ENCODE measurements around the gene SULF2.
A peak's percentile ranks its signal among the peaks of the same experiment; 100 is the strongest.

The SULF2 gene

DNA sequence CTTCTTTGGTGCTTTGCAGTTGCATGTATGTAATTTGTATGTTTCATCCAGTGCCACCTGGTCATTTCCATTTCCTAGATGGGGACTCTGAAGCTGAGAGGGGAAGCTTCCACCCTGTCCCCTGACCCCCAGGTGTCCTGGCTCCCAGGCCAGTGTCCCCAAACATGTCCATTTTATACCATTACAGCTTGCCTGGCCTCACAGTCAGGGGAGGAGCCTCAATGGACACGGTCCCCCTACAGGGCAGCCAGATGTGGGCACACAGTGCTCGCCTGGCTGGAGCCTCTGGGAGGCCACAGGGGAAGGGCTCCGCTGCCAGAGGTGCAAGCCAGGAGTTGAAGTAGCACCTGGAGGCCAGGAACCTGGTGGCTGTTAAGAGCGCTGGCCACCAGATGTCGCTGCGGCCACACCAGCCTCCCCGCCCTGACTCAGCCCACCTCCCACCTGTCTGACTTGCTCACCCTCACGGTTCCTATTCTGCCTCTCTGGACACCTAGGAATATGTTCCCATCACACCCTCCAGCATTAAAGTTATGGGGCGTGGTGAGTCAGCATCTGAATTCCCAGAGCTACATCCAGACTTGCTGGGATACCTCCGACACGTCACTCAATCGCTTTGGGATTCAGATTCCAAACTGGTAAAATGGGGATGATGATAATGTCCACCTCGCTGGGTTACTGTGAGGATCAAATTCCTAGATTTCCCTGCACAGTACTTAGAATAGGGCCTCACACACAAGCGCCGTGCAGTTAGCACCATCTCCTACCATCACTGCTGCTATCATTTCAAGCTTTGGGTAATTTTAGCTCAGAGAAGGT is 107.4 kb downstream of the SULF2 start:
- DNase-seq: peak; percentile 65

DNA sequence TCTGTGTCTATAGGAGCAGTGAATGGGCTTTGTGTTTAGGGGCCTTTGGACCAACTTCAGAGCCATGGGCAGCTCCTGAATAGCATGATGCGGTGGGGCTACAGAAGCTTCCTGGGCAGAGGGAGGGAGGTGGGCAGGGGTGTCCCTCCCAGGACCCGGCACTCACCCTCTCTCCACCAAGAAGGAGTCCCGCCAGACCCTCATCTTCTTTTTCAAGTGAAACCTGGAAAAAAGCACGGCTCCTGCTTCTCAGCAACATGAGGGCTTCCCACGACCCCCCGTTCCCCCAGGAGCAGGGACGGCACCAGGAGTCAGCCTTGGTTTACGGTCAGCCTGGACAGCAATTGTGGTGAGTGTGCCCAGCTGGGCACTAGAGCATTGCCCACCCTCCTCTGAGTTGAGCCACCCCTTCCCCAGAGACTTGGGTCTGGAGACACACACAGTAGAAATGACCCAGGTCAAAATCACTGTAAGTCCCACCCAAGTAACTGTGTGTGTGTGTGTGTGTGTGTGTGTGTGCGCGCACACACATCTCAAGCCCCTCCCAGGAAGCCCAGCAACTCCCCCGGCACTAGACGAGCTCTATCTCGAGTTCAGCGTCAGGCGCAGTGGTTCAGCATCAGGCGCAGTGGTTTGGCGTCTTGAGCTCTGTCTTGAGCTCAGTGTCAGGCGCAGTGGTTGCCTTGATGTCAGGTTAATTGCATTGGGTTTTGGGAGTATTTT is 108.2 kb downstream of the SULF2 start:
- no peak for DNase-seq

DNA sequence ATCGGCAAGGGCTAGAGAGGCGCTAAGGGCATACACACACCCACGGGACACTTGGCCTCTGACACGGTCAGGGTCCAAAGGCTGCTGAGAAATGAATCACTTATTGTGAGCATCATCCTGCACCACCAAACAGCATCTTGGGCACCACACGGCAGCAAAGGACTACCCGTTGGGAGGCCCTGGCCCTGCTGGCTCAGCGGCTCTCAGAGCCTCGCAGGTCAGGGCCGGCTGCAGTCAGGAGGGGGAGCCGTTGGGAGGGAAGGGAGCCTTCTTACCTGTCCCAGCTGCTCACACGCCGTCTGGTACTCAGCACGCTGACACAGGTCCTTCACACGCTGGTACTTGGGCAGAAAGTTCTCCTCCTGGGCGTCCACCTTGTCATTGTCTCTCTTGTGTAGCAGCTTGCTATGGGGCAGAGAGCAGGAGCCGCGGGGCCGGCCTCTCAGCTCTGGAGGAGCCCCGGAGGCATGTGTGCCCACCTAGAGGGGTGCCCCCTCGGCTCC is 109.0 kb downstream of the SULF2 start:
- DNase-seq: no peak

DNA sequence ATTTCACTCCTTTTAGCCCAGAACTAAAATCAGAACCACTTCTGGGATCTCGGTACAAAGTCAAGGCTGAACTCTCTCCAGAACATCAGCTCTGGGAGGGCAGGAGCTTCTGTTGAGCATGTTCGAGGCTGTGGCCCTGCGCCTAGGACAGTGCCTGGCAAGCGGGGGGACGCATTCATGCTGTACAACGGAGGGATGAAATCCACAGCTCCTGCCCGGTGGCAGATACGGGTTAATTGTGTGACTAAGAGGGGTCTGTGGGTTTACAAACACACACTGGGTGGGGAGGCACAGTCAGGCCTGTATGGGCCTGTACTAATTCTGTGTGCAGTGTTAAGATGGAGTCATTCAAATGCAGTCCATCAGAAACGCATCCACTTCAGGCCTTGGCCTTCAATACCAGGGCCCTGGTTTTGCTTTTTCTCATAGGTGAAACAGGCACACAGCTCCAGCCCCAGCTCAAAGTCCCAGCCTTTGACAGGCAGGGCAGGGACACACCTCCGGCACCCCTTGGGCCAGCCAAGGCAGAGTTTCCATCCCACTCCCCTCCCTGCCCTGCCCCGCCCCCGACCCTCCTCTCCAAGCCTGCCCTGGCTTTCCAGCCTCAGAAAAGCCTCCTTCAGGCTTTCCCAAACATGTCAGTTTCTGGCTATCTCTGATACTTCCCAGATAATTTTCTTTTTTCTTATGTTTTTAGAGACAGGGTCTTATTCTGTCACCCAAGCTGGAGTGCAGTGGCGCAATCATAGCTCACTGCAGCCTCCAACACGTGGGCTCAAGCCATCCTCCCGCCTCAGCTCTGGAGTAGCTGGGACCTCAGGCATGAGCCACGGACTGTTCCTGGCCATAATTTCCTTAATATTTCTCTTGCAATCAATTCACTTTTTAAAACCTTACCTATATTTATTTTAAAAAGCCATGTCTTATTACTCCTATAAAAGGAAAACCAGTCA is 109.8 kb downstream of the SULF2 start:
- DNase-seq: no peak

DNA sequence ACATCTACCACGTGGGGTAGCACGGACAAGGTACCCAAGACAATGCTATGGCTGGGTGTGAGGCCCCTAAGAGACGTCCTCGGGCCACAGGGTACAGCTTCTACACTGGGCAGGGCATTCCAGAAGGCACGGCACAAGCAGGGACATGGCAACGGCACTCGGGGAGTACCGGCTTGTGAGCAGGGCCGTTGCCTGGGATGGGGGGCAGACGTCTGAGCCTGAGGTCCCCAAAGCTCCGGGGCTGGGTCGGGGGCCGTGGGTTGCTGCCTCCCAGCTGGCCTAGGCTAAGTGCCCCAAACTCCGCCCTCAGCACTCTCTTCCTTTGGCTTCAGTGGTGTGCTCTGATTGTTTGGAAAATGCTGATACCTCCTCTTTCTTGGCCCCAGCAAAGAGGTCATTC is 110.6 kb downstream of the SULF2 start:
- no peak for DNase-seq

DNA sequence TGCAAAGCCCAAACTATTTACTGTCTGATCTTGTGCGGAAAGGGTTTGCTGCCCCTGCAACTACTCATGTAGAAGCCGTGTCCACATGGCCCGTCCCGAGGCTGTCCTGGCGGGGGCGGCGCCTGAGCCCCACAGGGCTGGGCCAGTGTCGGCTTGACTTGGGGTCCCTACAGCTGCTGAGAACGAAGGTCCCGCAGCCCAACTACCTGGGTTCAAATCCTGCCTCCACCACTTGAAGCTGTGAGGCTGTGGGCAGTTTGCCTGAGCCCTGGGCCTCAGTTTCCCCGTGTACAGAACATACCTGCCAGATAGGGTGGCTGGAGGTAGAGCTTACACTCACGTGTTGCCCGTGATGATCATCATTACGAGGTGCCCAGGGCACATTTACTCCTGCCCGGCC is 111.1 kb downstream of the SULF2 start:
- no peak for DNase-seq

DNA sequence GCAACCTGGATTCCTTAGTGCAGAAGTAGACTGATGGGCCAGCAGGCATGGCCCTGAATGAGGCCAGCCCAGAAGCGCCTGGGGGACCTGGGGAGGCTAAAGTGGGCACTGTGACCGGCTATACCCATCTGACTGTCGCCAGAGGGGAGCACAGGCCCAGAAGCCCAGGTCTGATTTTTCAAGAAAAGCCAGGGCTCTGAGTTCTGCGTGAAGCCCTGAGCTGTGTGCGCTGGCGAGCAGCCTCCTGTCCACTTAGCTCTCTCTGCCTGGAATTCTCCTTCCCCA is 111.7 kb downstream of the SULF2 start:
- no peak for DNase-seq

DNA sequence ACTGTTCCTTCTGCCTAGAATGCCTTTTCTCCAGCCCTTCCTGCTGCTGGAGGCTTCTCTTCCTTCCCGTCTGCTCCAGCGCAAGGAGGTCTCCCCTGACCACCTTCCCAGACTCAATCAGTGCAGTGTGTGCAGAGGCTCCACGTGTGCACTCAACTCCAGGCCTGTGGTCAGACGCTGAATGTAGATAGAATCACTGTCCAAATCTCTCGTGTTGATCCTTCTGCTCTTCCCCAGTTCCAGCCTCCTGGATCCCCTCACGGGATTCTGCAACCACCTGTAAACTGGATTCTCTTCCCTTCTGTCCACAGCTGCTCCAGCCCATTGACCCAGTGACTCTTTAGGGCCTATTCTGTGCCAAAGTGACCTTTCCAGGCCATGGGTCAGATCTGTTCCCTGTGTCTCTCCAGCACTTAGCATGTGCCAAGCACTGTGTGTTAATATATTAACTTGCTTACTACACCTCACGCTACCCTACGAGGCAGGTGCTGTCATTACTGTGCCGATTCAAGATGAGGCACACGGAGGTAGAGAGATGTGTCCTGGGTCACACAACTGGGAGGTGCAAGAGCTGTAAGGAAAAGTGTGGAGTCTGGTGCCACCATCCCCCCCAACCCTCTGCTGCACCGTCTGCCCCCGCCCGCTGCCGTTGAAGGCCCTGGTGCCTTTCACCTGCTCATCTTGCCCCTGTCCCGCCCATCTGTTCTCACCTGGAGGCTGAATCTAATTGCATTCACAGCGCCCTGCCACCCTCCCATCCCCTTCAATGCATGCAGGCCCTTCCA is 112.2 kb downstream of the SULF2 start:
- no peak for DNase-seq

DNA sequence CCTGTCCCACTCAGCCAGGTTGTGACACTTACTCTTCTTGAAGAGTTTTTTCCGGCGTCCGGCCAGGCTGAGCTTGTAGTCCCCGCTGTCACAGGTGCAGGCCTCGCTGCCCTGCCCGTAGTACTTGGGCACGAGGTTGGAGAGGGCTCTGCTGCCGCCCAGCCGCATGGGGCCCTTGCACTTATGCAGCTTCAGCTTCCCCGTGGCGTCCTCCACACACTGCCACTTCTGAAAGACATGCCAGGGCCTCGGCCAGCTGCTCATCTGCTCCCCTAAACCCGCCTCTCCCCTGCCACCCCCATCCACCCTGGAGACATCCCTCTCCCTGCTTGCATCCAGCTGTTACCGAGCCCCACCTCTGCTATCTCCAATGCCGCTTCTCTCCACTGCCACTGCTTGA is 113.1 kb downstream of the SULF2 start:
- DNase-seq: no peak

DNA sequence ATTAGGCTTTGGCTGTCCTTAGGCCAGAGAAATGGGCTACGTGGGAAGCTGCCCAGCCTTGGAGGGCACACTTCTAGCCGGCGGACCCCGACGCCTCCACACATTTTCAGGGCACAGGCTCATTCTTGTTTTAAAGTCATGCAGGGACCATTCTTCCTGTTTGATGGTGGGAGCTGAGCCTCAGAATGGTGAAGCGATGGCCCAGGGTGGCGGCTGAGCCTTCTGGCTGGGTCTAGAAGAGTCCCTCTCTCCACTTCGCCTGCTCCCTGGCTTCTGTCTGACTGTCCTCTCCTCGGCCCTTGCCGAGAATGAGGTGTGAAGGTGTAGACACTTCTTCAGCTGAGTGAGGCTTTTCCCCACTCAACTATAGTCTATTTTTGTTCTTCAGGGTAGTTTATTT is 114.4 kb downstream of the SULF2 start:
- DNase-seq: no peak

DNA sequence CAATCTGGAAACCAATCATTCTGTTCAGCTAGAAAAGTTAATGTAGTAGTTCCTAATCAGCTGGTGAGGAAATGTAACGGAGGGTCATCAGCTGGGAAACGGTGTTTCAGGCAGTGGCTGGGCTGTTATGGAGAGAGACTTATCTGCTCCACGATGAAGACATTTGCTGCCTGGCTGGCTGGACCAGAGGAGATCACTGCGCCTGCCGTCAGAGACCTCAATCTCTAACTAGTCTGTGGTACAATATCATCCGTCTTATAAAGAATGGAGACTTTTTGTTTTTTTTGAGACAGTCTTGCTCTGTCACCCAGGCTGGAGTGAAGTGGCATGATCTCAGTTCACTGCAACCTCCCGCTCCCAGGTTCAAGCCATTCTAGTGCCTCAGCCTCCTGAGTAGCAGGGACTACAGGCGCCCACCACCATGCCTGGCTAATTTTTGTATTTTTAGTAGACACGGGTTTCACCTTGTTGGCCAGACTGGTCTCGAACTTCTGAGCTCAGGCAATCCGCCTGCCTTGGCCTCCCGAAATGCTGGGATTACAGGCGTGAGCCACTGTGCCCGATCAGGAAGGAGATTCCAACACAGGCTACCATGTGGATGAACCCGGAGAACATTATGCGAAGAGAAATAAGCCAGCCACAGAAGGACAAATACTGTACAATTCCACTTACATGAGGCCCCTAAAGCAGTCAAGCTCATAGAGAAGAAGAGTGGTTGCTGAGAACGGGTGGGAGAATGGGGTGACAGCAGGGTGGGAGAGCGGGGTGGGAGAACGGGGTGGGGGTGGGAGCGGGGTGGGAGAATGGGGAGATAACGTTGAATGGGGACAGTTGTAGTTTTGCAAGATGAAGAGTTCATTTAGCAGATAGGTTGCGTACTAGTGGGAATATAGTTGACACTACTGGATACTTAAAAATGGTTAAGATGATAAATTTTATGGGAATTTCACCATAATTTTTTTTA is 115.1 kb downstream of the SULF2 start:
- DNase-seq: no peak

DNA sequence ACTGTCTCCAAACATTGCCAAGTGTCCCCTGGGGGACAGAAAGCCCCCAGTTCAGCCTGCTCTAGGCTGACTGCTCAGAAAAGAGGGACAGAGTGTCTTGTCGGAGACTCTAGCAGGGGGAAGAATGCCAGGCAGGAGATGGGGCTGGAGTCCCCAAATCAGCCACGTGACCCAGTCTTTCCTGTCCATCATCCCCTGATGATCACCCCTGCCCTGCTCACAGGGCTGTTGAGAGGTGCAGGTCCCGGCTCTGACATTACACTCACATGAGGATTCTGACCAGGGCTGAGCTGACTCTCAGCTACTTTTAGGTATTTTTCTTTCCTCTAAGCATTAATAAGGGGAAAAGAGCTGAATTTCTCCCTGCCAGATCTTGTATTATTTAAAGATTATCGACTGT is 115.8 kb downstream of the SULF2 start:
- no peak for DNase-seq

DNA sequence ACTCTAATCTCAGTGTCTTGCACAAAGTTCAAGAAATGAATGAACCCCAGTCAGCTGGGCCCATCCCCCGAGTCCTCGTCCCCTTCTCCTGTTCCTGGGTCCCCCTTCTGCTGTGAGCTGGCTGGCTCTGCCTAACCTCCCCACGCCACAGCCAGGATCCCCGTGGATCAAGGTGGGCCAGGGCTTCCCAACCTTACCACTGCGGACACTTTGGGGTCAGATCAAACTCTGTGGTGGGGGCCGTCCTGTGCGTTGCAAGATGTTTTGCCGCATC is 116.2 kb downstream of the SULF2 start:
- DNase-seq: no peak

DNA sequence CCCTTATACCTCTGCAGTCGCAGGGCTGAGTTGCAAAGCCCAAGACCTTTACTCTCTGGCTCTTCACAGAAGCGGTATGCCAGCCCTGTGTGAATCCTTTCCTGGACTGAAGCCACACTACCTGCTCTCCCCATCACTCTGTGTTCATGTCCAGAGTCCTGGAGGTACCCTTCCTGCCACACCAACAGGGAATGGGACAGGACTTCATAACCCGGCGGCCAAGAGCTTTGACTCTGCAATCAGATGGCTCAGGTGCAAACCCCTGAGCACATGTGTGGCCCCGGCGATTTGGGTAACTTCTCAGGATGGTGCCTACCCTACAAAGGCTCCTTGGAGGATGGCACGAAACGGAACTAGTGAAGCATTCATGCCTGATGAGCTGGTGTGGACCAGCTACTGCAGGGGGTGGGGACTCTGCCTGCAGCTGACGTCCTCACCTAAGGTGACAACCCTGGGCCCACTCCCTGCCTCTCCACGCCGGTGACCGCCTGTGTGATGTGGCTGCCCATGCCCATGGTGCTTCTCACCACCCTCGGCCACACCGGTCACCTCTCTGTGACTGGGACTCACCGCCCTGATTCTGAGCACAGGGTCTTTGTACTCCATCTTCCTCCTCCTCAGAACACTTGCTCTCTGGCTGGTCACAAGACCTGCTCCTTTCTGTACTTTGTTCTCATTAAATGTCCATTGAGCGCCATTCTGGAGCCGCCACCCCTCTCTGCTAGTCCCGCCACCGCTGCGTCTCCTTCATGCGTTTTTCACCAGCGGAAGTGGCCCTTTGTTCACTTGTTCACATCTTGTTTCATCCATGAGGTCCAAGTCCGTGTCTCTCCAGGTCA is 116.7 kb downstream of the SULF2 start:
- no peak for DNase-seq

DNA sequence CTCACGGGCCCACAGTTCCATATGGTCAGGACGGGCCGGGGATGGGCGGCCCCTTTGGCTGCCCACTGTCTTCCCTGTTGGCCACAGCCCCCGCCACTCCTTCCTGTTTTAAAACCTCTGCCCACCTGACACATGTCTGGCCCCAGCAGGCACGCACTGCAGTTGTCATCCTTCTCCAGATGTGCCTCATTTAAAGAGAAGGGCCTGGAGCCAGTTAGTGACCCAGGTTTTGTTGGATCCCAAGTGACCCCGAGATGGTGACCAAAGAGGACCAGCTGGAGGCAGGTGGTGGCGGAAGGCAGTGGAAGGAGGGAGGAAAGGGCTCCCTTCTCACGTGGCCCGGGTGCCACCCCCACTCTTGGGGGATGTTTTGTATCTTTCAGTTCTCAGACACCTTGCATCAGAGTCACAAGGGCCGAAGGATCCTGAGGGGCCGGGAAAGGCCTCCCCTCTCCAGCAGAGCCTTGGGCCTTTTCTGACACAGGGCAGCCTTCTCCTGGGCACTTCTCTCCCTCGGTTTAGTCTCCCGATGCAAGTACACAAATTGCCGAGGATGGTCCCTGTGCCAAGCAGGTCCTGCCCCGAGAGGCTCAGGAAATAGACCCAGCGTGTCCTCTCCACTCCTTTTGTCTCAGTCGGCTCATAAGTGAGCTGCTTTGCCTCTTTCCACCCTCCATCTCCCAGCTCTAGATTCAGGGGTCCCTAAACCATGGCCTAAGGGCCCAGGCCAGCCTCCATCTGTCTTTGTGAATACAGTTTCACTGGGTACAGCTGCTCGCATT is 117.6 kb downstream of the SULF2 start:
- DNase-seq: no peak

DNA sequence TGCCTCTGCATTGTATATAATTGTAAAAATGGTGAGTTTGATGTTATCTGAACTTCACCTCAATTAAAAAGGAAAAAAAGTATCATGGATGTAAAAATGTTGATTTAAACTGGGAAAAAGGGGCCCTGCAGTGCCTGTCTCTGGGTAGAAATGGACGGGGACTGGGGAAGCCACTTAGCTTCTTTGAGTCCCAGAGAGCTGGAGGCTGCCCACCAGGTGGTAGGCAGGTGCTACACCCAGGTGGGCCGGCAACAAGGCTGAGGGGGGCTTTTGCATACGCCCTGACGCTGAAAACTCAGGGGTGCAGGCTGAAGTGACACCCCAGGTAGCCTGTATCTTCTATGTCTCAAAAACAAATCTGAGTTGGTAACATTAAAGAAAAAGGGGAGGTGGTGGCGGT is 118.2 kb downstream of the SULF2 start:
- no peak for DNase-seq

DNA sequence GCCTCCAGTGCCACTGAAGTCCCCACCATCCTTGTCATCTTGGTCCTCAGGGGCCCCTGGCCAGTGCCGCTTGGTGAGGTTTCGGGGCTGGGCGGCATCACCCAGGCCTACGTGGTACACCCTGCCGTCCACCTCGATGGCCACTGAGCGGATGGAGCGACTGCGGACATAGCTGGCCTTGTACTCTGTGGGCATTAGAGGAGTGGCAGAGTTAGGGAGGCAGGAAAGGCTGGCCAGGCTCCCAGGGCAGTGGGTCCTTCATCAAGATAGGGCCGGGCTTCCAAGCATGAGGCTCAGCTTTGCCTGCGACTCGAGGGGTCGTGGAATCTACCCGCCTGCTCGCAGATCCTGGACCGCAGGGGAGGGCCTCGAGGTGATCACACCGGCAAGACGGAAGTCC is 119.0 kb downstream of the SULF2 start:
- DNase-seq: no peak

DNA sequence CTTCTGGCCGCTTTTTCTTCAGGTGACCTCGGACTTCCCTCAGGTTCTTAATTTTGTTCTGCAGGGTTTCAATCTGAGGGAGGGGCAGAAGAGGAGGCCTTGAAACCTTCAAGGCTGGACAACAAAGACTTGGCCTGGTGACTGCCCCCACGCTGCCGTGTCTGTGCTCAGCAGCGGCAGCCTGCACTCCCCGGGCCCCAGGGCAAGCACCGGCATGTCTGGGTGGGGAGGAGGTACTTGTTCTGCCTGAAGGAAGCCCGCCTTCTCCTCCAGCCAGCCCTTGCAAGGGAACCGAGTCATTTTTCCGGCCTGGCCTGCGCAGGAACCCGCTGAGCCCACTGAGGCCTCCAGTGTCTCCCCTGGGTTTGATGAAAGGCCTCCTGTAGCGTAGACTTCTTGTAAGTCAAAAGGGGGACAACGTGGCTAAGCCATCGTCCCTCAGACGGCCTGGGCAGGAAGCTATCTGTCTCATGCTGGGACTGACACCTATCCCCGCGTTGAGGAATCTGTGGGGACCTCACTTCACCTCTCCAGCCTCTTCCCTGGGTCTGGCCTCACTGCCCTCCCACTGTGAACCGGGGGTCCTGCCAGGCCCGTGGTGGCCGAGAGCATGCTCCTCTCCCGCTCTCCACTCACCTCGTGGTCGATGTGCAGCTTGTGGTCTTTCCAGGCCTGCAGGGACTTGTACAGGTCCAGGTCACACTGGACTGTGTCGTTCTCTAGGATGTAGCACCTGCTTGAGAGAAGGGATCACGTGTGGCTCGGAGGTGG is 119.9 kb downstream of the SULF2 start:
- no peak for DNase-seq

DNA sequence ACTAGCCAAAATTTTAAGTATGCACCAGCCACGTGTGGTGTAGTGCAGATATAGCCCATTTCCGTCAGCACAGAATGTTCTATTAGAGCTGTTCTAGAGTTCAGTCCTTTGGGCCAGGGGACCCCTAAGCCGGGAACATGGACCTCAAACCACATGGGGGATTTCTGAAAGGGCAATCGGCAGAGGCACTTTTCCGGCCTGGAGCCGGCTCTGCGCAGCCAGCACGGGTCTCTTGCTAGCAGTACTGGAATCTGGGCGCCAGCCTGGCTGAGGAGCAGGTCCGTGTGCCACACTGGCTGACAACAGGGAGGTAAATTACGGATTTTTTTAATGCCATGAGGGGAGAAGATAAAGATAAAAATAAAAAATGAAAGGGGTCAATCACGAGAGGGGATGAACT is 120.5 kb downstream of the SULF2 start:
- no peak for DNase-seq

All from hematopoietic multipotent progenitor cell treated with erythropoietin and hydrocortisone succinate and interleukin-3 and kit ligand, for 6 days (in vitro differentiated cells).